ENCODE data around the gene AGAP2.
"Not testable (repeated sequence)": the region's sequence is repeated elsewhere in the genome, so short reads cannot be mapped to it uniquely, and the experiment has no call there.

The AGAP2 gene

DNA sequence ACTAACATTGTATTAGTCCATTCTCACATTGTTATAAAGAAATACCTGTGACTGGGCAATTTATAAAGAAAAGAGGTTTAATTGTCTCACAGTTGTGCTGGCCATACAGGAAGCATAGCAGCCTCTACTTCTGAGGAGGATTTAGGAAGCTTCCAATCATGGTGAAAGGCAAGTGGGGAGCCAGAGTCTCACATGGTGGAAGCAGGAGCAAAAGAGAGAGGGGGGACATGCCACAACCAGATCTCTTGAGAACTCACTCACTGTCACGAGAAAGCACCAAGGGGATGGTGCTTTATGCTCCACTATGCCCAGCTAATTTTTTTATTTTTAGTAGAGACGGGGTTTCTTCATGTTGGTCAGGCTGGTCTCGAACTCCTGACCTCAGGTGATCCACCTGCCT is 31.3 kb downstream of the AGAP2 start:
- FAIRE-seq (no peak), DNase-seq (ENCODE audit: insufficient read length, low spot score) (no peak)

DNA sequence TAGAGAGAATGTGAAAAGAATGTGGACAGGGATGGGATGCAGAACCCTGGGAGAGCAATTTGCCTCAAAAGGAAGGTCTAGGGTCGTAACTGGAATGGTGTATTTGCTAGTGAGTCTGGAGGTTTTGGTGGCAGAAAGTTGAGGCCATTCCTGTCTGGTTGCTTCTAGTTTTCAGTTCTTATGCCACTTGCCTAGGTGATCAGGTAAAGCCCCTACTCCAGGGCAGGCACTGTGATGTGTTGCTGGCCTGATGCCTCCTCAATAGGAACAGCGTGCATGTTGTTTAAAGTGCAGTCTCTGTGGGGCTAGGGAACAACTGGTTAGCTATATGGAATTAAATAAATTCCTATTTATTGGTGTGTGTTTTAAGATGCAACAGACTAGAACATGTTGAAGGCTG is 38.2 kb downstream of the AGAP2 start:
- no peak for FAIRE-seq
- DNase-seq (ENCODE audit: insufficient read length, low spot score): no peak

DNA sequence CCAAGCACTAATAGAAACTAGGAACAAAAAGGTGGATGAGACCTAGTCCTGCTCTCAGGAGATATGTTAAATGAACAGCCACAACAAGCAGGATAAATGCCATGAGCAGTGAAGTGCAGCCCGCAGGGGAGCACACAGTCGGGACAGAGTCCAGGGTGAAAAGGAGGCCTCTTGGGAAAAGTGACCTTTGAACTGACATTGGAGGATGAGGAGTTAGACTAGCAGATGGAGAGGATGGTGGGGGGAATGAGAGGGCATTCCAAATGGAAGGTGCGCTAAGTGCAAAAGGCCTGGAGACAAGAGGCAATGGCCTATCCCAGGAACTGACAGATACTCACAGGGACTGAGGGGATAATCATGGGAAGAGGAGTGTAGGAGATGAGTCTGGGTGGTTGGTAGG is 40.1 kb downstream of the AGAP2 start:
- DNase-seq (ENCODE audit: insufficient read length, low spot score): no peak
- FAIRE-seq: no peak

DNA sequence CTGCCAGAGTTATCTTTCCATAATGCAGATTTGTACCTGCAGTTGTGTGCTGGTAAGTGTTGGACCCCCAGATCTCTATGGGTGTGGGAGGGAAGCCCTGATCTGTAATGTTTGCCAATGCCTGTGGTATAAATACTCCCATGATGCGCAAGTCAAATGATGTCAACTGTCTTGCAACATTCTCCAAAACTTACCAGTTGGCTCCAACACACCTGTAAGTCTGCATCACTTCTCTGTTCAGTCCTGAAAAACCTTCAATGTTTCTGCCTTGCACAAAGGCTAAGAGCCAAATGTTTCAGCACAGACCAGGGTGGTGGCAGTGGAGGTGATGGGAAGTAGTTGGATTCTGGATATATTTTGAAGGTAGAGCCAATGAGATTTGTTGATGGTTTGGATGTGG is 41.5 kb downstream of the AGAP2 start:
- DNase-seq (ENCODE audit: insufficient read length, low spot score): no peak
- no peak for FAIRE-seq

DNA sequence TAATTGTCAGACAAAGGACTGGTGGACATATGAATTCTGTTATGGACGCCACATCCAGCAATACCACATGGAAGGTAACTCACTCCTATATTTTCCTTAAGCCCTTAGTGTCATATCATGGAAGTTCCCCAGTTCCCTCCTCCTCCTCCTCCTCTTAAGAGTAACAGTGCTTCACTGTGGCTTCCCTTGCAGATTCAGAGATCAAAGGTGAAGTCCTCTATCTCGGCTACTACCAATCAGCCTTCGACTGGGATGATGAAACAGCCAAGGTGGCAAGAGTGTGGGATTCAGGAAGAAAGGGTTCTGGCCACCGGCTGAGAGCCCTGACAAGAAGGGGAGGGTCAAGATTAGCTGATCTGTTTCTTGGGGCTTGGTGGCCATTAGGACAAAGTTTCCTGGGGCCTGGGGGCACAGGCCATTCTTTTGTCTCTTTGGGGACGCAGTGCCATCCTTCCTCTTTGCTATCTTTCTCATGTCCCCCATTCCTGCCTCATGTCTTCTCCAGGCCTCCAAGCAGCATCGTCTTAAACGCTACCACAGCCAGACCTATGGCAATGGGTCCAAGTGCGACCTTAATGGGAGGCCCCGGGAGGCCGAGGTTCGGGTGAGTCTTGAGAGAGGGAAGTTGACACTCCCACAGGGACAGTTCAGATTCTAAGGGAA is 42.6 kb downstream of the AGAP2 start:
- DNase-seq (ENCODE audit: insufficient read length, low spot score): no peak
- no peak for FAIRE-seq

DNA sequence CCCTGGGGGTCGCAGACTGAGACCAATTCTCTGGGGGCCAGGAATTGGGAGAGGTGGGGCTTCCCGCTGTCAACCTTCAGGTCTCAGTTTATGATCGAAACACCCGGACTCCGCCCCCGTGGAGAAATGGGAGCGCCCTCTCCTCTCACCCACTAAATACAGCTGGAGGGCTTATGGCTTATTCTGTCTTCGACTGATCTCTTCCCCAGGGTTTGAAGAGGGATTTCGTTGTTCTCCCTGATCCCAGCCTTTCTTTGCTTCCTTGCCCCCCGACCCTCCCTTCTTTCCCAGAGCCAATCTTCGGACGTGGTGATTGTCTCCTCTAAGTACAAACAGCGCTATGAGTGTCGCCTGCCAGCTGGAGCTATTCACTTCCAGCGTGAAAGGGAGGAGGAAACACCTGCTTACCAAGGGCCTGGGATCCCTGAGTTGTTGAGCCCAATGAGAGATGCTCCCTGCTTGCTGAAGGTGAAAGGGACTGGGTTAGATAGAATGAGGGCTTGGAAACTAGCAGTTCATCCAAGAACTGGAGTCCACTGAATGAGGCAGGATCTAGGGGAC is 44.0 kb downstream of the AGAP2 start:
- FAIRE-seq (peak; percentile 33), DNase-seq (ENCODE audit: insufficient read length, low spot score) (no peak)

DNA sequence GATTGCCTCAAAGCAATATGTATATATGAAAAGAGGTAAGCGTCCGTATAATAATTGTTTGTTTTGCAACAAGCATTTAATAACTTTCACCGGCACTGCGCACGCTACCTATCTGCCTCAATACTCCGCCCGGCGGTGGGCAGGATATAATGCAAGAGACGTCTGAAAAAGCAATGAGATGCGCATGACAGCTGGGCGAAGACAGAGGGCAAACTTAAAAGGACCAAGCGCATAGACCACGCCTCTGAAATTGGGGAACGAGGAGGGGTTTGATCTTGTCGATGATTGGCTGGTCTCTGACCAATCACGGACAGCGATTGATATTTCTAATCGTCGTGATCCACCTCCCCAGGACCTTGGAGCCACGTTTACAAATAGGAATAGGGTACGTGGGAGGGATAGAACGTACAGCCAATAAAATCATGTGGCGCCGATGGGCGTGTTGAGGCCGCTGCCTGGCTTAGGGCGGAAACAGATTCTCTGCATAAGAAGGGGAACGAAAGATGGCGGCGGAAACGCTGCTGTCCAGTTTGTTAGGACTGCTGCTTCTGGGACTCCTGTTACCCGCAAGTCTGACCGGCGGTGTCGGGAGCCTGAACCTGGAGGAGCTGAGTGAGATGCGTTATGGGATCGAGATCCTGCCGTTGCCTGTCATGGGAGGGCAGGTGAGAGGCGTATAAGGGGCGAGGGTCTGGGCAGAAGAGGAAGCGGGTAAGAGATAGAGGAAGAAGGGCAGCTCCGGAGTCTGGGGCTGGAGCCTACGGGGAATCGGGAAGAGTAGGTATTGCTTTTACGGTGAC is 44.7 kb downstream of the AGAP2 start, which contains the start of gene OS9:
Gene OS9, plus strand, starts transcription at position 474 of the 800 bp plus-strand sequence. Its CDS starts 30 bp downstream, at position 504.
- DNase-seq (ENCODE audit: insufficient read length, low spot score) (peak; percentile 71), FAIRE-seq (peak; percentile 100)

DNA sequence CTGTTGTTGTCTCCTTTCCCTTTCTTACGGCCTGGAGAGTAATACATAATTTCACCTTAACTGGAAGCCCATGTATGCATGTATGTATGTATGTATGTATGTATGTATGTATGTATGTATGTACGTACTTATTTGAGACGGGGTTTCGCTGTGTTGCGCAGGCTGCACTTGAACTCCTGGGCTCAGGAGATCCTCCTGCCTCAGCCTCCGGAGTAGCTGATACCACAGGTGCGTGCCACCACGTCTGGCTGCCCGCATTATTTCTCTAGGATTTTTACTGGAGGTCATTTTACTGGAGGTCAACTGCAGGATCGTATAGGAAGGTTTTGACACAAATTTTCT is 45.3 kb downstream of the AGAP2 start:
- DNase-seq (ENCODE audit: insufficient read length, low spot score): no peak
- no peak for FAIRE-seq

DNA sequence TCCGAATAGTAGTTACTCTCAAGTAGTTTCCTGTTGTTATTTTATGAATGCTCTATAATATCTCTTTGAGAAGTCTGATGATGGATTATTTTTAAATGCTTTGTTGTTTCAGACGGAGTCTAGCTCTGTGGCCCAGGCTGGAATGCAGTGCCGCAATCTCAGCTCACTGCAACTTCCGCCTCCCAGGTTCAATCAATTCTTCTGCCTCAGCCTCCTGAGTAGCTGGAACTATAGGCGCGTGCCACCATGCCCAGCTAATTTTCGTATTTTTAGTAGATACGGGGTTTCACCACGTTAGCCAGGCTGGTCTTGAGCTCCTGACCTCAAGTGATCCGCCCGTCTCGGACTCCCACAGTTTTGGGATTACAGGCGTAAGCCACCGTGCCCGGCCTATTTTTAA is 46.0 kb downstream of the AGAP2 start:
- FAIRE-seq (no peak), DNase-seq (ENCODE audit: insufficient read length, low spot score) (no peak)

DNA sequence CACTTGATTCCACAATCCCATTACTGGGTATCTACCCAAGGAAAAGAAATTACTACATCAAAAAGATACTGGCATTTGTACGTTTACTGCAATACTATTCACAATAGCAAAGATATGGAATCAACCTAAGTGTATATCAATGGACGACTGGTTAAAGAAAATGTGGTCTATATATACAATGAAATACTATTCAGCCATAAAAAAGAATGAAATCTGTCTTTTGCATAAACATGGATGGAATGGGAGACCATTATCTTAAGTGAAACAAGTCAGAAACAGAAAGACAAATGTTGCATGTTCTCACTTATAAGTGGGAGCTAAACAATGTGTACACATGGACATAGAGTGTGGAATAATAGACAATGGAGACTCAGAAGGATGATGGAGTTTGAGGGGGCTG is 49.6 kb downstream of the AGAP2 start:
- FAIRE-seq (no peak), DNase-seq (ENCODE audit: insufficient read length, low spot score) (no peak)

DNA sequence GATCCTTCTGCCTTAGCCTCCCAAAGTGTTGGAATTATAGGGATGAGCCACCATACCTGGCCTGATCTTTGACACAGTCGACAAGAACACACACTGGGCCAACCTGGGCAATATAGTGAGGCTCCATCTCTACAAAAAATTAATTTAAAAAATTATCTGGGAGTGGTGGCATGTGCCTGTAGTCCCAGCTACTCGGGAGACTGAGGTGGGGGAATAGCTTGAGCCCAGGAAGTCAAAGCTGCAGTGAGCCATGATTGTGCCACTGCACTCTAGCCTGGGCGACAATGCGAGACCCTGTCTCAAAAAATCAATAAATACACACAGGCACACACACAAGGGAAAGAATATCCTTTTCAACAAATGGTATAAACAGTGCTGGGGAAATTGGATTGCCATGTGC is 50.7 kb downstream of the AGAP2 start:
- DNase-seq (ENCODE audit: insufficient read length, low spot score) (no peak), FAIRE-seq (no peak)

DNA sequence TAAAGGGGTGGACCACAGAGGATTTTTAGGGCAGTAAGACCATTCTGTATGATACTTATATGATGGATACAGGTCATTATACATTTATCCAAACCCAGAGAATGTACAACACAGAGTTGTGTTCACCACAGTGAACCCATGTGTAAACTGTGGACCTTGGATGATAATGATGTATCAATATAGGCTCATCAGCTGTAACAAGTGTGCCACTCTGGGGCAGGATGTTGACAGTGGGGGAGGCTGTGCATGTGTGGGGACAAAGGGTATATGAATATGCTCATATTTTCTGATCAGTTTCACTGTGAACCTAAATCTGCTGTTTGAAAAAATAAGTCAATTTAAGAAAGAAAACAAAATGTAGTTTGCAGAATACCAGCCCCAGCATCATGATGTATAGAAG is 58.8 kb downstream of the AGAP2 start:
- no peak for DNase-seq (ENCODE audit: insufficient read length, low spot score)

DNA sequence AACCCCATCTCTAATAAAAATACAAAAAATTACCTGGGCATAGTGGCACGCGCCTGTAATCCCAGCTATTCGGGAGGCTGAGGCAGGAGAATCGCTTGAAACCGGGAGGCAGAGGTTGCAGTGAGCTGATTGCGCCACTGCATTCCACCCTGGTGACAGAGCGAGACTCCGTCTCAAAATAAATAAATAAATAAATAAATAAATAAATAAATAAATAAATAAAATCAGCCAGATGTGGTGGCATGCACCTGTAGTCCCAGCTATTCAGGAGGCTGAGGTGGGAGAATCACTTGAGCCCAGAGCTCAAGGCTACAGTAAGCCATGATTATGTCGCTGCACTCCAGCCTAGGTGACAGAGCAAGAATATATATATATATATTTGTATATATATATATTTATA is 60.6 kb downstream of the AGAP2 start:
- FAIRE-seq; DNase-seq (ENCODE audit: insufficient read length, low spot score): not testable (repeated sequence)

More for the DNA sequence above, 58.8 kb downstream of the AGAP2 start:
- FAIRE-seq: no peak

DNA sequence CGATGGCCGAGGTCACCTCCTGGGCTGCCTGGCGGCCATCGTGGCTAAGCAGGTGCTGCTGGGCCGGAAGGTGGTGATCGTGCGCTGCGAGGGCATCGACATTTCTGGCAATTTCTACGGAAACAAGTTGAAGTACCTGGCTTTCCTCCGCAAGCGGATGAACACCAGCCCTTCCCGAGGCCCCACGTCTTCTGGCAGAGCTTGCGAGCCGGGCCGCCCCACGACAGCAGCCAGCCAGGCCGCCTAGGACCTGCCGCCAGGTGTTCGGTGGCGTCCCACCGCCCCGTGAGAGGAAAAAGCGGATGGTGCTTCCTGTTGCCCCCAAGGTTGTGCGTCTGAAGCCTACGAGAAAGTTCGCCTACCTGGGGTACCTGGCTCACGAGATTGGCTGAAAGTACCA is 63.9 kb downstream of the AGAP2 start:
- no peak for DNase-seq (ENCODE audit: insufficient read length, low spot score)
- no peak for FAIRE-seq

Data from GM19239 (cell line).